DND-41 (cell line): ENCODE results near the gene LSP1.

ENCODE experiments used
- EZH2 ChIP-seq: IDR thresholded peaks from 3 replicates; pipeline ENCODE4 v1.6.1; 2012; ENCODE audit warnings: borderline replicate concordance, low read depth, mild to moderate bottlenecking, moderate library complexity, low read length, inconsistent platforms; ENCODE audit not compliant: severe bottlenecking
- TF ChIP-seq, protein P1 (sequence below): IDR thresholded peaks from 2 replicates; pipeline ENCODE4 v1.5.1; 2012; ENCODE audit warnings: borderline replicate concordance, low read length, moderate library complexity, mild to moderate bottlenecking; ENCODE audit not compliant: poor library complexity, severe bottlenecking; ENCODE audit errors: extremely low read depth

DNA sequence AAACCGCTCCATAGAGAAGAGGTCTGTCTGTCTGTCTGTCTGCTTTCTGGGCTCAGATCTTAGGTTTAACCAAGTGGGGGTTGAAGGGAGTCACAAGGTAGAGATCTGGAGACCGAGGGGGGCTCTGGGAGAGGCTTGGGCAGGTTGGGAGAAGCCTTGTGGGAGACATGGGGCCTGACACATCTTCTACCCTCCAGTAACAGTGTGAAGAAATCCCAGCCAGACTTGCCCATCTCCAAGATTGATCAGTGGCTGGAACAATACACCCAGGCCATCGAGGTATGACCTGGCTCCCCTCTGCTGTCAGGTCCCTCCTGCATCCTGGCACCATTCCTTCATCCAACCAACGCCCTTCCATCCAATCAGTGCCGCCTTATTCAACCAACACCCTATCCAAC lies 31.4 kb downstream of the LSP1 start:
- TF ChIP-seq, protein P1, sequence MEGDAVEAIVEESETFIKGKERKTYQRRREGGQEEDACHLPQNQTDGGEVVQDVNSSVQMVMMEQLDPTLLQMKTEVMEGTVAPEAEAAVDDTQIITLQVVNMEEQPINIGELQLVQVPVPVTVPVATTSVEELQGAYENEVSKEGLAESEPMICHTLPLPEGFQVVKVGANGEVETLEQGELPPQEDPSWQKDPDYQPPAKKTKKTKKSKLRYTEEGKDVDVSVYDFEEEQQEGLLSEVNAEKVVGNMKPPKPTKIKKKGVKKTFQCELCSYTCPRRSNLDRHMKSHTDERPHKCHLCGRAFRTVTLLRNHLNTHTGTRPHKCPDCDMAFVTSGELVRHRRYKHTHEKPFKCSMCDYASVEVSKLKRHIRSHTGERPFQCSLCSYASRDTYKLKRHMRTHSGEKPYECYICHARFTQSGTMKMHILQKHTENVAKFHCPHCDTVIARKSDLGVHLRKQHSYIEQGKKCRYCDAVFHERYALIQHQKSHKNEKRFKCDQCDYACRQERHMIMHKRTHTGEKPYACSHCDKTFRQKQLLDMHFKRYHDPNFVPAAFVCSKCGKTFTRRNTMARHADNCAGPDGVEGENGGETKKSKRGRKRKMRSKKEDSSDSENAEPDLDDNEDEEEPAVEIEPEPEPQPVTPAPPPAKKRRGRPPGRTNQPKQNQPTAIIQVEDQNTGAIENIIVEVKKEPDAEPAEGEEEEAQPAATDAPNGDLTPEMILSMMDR, result no peak
- no peak for TF ChIP-seq EZH2
